Right lobe of liver (tissue), 6 donors: ENCODE data around the gene S100B. TPM values are rescaled to one million over a fixed set of nuclear protein-coding genes. Genes with fewer than 3 reads are reported as not detected.
"Not testable (repeated sequence)": the region's sequence is repeated elsewhere in the genome, so short reads cannot be mapped to it uniquely, and the experiment has no call there.

Experiments
- ATAC-seq, 4 donors: fragments of 200-7000 bp; cut with Tn5 transposase; one replicate each; pipeline ENCODE4 v1.9.1; 2020; ENCODE audit warnings: mild to moderate bottlenecking in 4 of 4, moderate library complexity in 4 of 4
- DNase-seq, 3 donors: peaks; one replicate each; pipeline ENCODE4 v3.0.0-alpha.2; 2020
- H3K27ac ChIP-seq, 3 donors: fragments of 200-600 bp; one replicate each; pipeline ENCODE4 v1.8.0; 2022
- H3K27me3 ChIP-seq, 2 donors: fragments of 200-600 bp; one replicate each; pipeline ENCODE4 v1.8.0; 2022
- H3K36me3 ChIP-seq, 4 donors: fragments of 200-600 bp; sonication (generic) in 1 of 4; one replicate each; pipeline versions ENCODE4 v1.5.1 to v1.8.0; 2017 to 2022; ENCODE audit warnings: control low read depth in 1 of 4
- H3K4me1 ChIP-seq, 4 donors: fragments of 200-600 bp; sonication (generic) in 1 of 4; one replicate each; pipeline versions ENCODE4 v1.5.1 to v1.8.0; 2017 to 2022; ENCODE audit warnings: control low read depth in 1 of 4
- H3K4me3 ChIP-seq, 3 donors: fragments of 200-600 bp; one replicate each; pipeline ENCODE4 v1.8.0; 2022
- H3K9me3 ChIP-seq, 4 donors: fragments of 200-600 bp; sonication (generic) in 1 of 4; one replicate each; pipeline versions ENCODE4 v1.5.1 to v1.8.0; 2017 to 2022; ENCODE audit warnings: control low read depth in 1 of 4
- CTCF ChIP-seq, 4 donors: fragments of 200-600 bp in 3 of 4; fragments of 450-650 bp in 1 of 4; IDR thresholded peaks; one replicate each; pipeline versions ENCODE4 v1.5.1 to v1.8.0; 2016 to 2022; ENCODE audit warnings: antibody characterized with exemption in 4 of 4, mild to moderate bottlenecking in 2 of 4
- POLR2A ChIP-seq: fragments of 450-650 bp; IDR thresholded peaks from one replicate; pipeline ENCODE4 v1.6.1; 2017; ENCODE audit warnings: antibody characterized with exemption, mild to moderate bottlenecking
- WGBS: methylation state at CpG from one replicate; pipeline ENCODE4 v1.1.6; 2018; ENCODE audit warnings: low coverage, low lambda C conversion rate; ENCODE audit not compliant: insufficient coverage; ENCODE audit errors: missing lambda C conversion rate; 5-methylcytosine and 5-hydroxymethylcytosine counted together
- intact Hi-C, 2 donors: fragments of 100-400 bp; cut with DNase I; formaldehyde crosslinking; loops; one replicate each; pipeline versions ENCODE4 v1.11.2 to v1.14.1; 2022
- total RNA-seq, 6 experiments: library from RNA; depleted of rRNA in 2 of 6; stranded (reverse); fragments of >200 nt in 2 of 6; fragmentation: NEBNext Ultra II Directional in 3 of 6; extraction: Animal tissue kit (Norgen Biotek cat#: 25700) in 3 of 6; gene quantifications; one replicate each; pipeline versions ENCODE4 v1.1.0 to v1.2.4, GENCODE V29; 2016 to 2023
- donor health status: DM: no; HTN: yes; CAD: no.
- donor health status: DM: no; HTN: no; CAD: no.
- donor health status: DM: no; HTN: no; CAD: no.
- donor health status: DM: no; HTN: yes; CAD: no.
- donor health status: DM: no; HTN: yes; CAD: no.

Gene S100B
- total RNA-seq, 6 experiments from 2014 or later = 0.49 to 0.78 (median 0.62) TPM; not detected in 3

GRCh38 chr21:46596201-46596600, 8.7 kb downstream of the S100B start:
- Histone ChIP-seq H3K4me3 (no peak overlapping the region), H3K36me3 (no peaks in the 10 kb centered on the region), H3K27me3 (no peaks in the 10 kb centered on the region), H3K4me1 (no peaks in the 10 kb centered on the region), H3K9me3 (no peaks in the 10 kb centered on the region), H3K27ac (no peak overlapping the region)
- DNase-seq (no peak), ATAC-seq (no peak)
- intact Hi-C loops = no loop called here
- TF ChIP-seq CTCF (IDR thresholded peaks at IDR 0.05) = no peak
- TF ChIP-seq POLR2A = no peak
- WGBS = no CpG with 5 or more reads among the region's 1 CpG

- no peak for TF ChIP-seq POLR2A
- TF ChIP-seq CTCF (IDR thresholded peaks at IDR 0.05) = no peak
- intact Hi-C loops = no loop called here
- Histone ChIP-seq H3K27me3 (no peaks in the 10 kb centered on the region), H3K9me3 (no peaks in the 10 kb centered on the region), H3K4me3 (no peak overlapping the region), H3K27ac (no peak overlapping the region), H3K4me1 (no peaks in the 10 kb centered on the region), H3K36me3 (no peaks in the 10 kb centered on the region)
- no peak for ATAC-seq
- no peak for DNase-seq
- WGBS = 66% methylated on average over 5 of the region's 8 CpGs
These were observed 10.6 kb downstream of the S100B start for GRCh38 chr21:46594276-46594675.

GRCh38 chr21:46585191-46585953, 19.5 kb downstream of the S100B start:
- Histone ChIP-seq H3K4me1 (no peaks in the 10 kb centered on the region), H3K4me3 (no peak overlapping the region), H3K36me3 (peaks cover 0 to 2% (median 0%) of the 10 kb centered on the region in 4 donors), H3K27ac (no peak overlapping the region), H3K9me3 (no peaks in the 10 kb centered on the region), H3K27me3 (no peaks in the 10 kb centered on the region)
- ATAC-seq (no peak), DNase-seq (no peak)
- WGBS = 79% methylated on average over 4 of the region's 7 CpGs
- intact Hi-C loops = no loop called here
- TF ChIP-seq CTCF (IDR thresholded peaks at IDR 0.05) (no peak), POLR2A (no peak)

- peaks cover 0 to 7% (median 0%) of the 10 kb centered on the region in 4 donors for H3K9me3 ChIP-seq
- no peak overlapping the region for H3K27ac ChIP-seq
- no peaks in the 10 kb centered on the region for H3K4me1 ChIP-seq
- ATAC-seq = no peak
- no peaks in the 10 kb centered on the region for H3K27me3 ChIP-seq
- whole genome bisulfite sequencing = 96% methylated on average over 3 of the region's 5 CpGs
- intact Hi-C loops = no loop called here
- no peak for TF ChIP-seq POLR2A
- no peak for TF ChIP-seq CTCF (IDR thresholded peaks at IDR 0.05)
- no peak for DNase-seq
- H3K36me3 ChIP-seq = peaks cover 0 to 2% (median 0%) of the 10 kb centered on the region in 4 donors
- no peak overlapping the region for H3K4me3 ChIP-seq
These were observed 23.0 kb downstream of the S100B start for GRCh38 chr21:46581780-46582307.

GRCh38 chr21:46579394-46579793, 25.5 kb downstream of the S100B start:
- DNase-seq, H3K9me3 ChIP-seq, H3K4me3 ChIP-seq, ATAC-seq, H3K36me3 ChIP-seq, H3K4me1 ChIP-seq, H3K27me3 ChIP-seq, H3K27ac ChIP-seq, intact Hi-C loops: not testable (repeated sequence)
- no CpG with 5 or more reads among the region's 2 CpGs for WGBS

- intact Hi-C loops, H3K27ac ChIP-seq, DNase-seq, H3K4me3 ChIP-seq, H3K9me3 ChIP-seq, ATAC-seq, H3K36me3 ChIP-seq, H3K4me1 ChIP-seq, H3K27me3 ChIP-seq: not testable (repeated sequence)
- WGBS = 98% methylated on average over 5 of the region's 5 CpGs
These were observed 27.1 kb downstream of the S100B start for GRCh38 chr21:46577786-46578185.
